Thyroid gland (tissue), 4 donors: ENCODE data around the gene PRKD3. TPM values are rescaled to one million over a fixed set of nuclear protein-coding genes. Genes with fewer than 3 reads are reported as not detected.

Experiments used
- DNase-seq, 2 donors: peaks; one replicate each; pipeline ENCODE4 v3.0.0-alpha.2; 2019
- H3K27ac ChIP-seq, 3 donors: fragments of 200-600 bp; sonication (generic); 1 replicate in 2 of 3; 2 replicates in 1 of 3; pipeline ENCODE4 v1.5.1; 2016 to 2019; ENCODE audit warnings: mild to moderate bottlenecking in 1 of 3, moderate library complexity in 1 of 3
- H3K27me3 ChIP-seq: fragments of 200-600 bp; sonication (generic); one replicate; pipeline ENCODE4 v1.5.1; 2019
- H3K36me3 ChIP-seq, 2 donors: fragments of 200-600 bp; sonication (generic); one replicate each; pipeline ENCODE4 v1.5.1; 2016 to 2019
- H3K4me1 ChIP-seq, 2 donors: fragments of 200-600 bp; sonication (generic); one replicate each; pipeline ENCODE4 v1.5.1; 2017 to 2019
- H3K4me3 ChIP-seq, 3 donors: fragments of 200-600 bp; sonication (generic); replicated peaks in 1 of 3; 1 replicate in 2 of 3; 2 replicates in 1 of 3; pipeline ENCODE4 v1.5.1; 2016; ENCODE audit warnings: mild to moderate bottlenecking in 1 of 3
- H3K9me3 ChIP-seq: fragments of 200-600 bp; sonication (generic); one replicate; pipeline ENCODE4 v1.5.1; 2017
- CTCF ChIP-seq, 6 experiments: fragments of 200-600 bp in 3 of 6; fragments of 450-650 bp in 3 of 6; sonication (generic) in 3 of 6; IDR thresholded peaks; one replicate each; pipeline ENCODE4 v1.5.1; 2016 to 2019; ENCODE audit warnings: antibody characterized with exemption in 6 of 6, mild to moderate bottlenecking in 2 of 6, inconsistent platforms in 1 of 6, moderate library complexity in 1 of 6
- POLR2A ChIP-seq, 2 donors: fragments of 450-650 bp; IDR thresholded peaks; one replicate each; pipeline ENCODE4 v1.6.1; 2017; ENCODE audit warnings: antibody characterized with exemption in 2 of 2, mild to moderate bottlenecking in 2 of 2, moderate library complexity in 1 of 2
- WGBS, 2 donors: methylation state at CpG; one replicate each; pipeline ENCODE4 v1.1.5; 2017; 5-methylcytosine and 5-hydroxymethylcytosine counted together
- intact Hi-C: fragments of 100-400 bp; cut with DNase I; formaldehyde crosslinking; loops from one replicate; pipeline ENCODE4 v1.15.1; 2023
- total RNA-seq, 4 donors: library from RNA; depleted of rRNA; stranded (reverse); fragments of >200 nt; gene quantifications; one replicate each; pipeline ENCODE4 v1.2.3, GENCODE V29; 2016

Gene PRKD3
- total RNA-seq, 4 donors from 2014 or later = 31.3 to 45.2 (median 42.2) TPM

- Histone ChIP-seq H3K9me3 (no peaks in the 10 kb centered on the region), H3K36me3 (no peaks in the 10 kb centered on the region), H3K27ac (no peak overlapping the region), H3K4me3 (no peak overlapping the region), H3K4me1 (peaks cover 6 to 26% of the 10 kb centered on the region in 2 donors), H3K27me3 (no peaks in the 10 kb centered on the region)
- TF ChIP-seq CTCF (IDR thresholded peaks at IDR 0.05) (no peak), POLR2A (IDR thresholded peaks at IDR 0.05) (no peak)
- intact Hi-C loops = no loop called here
- 69 to 80% methylated on average over 5 of the region's 5 CpGs for WGBS, 2 donors
- no peak for DNase-seq
These were observed 6.2 kb downstream of the PRKD3 start for GRCh38 chr2:37318401-37318800.

GRCh38 chr2:37317746-37318145 is 6.9 kb downstream of the PRKD3 start:
- TF ChIP-seq POLR2A (IDR thresholded peaks at IDR 0.05) (no peak), CTCF (IDR thresholded peaks at IDR 0.05) (no peak)
- Histone ChIP-seq H3K36me3 (no peaks in the 10 kb centered on the region), H3K4me3 (no peak overlapping the region), H3K9me3 (no peaks in the 10 kb centered on the region), H3K27ac (no peak overlapping the region), H3K4me1 (peaks cover 6 to 20% of the 10 kb centered on the region in 2 donors), H3K27me3 (no peaks in the 10 kb centered on the region)
- intact Hi-C loops = no loop called here
- DNase-seq = no peak
- 90 to 98% methylated on average over 1 of the region's 1 CpG for WGBS, 2 donors

- no peaks in the 10 kb centered on the region for H3K36me3 ChIP-seq
- DNase-seq = no peak
- H3K4me1 ChIP-seq = peaks cover 6 to 14% of the 10 kb centered on the region in 2 donors
- H3K4me3 ChIP-seq = no peak overlapping the region
- intact Hi-C loops = no loop called here
- H3K9me3 ChIP-seq = no peaks in the 10 kb centered on the region
- no peak overlapping the region for H3K27ac ChIP-seq
- 87 to 91% methylated on average over 5 of the region's 5 CpGs for WGBS, 2 donors
- no peaks in the 10 kb centered on the region for H3K27me3 ChIP-seq
- TF ChIP-seq POLR2A (IDR thresholded peaks at IDR 0.05) (no peak), CTCF (IDR thresholded peaks at IDR 0.05) (no peak)
These were observed 8.5 kb downstream of the PRKD3 start for GRCh38 chr2:37316181-37316580.

- H3K36me3 ChIP-seq = no peaks in the 10 kb centered on the region
- no peak for DNase-seq
- no peak overlapping the region for H3K27ac ChIP-seq
- intact Hi-C loops = no loop called here
- WGBS, 2 donors = 88 to 90% methylated on average over 3 of the region's 3 CpGs
- TF ChIP-seq POLR2A (IDR thresholded peaks at IDR 0.05) (no peak), CTCF (IDR thresholded peaks at IDR 0.05) (no peak)
- no peaks in the 10 kb centered on the region for H3K27me3 ChIP-seq
- H3K4me1 ChIP-seq = peaks cover 6 to 14% of the 10 kb centered on the region in 2 donors
- H3K9me3 ChIP-seq = no peaks in the 10 kb centered on the region
- H3K4me3 ChIP-seq = no peak overlapping the region
These were observed 9.3 kb downstream of the PRKD3 start for GRCh38 chr2:37315364-37315763.

- Histone ChIP-seq H3K27ac (no peak overlapping the region), H3K36me3 (no peaks in the 10 kb centered on the region), H3K9me3 (no peaks in the 10 kb centered on the region), H3K4me1 (peaks cover 0 to 8% of the 10 kb centered on the region in 2 donors), H3K4me3 (no peak overlapping the region), H3K27me3 (no peaks in the 10 kb centered on the region)
- DNase-seq = no peak
- WGBS, 2 donors = 80 to 90% methylated on average over 2 of the region's 2 CpGs
- intact Hi-C loops = no loop called here
- TF ChIP-seq POLR2A (IDR thresholded peaks at IDR 0.05) (no peak), CTCF (IDR thresholded peaks at IDR 0.05) (no peak)
These were observed 17.1 kb downstream of the PRKD3 start for GRCh38 chr2:37307500-37307899.
